Bronchial epithelial cell (primary cell): ENCODE results near the gene SLC9A9. TPM values are rescaled to one million over a fixed set of nuclear protein-coding genes. Genes with fewer than 3 reads are reported as not detected.
"Not testable (repeated sequence)": the region's sequence is repeated elsewhere in the genome, so short reads cannot be mapped to it uniquely, and the experiment has no call there.

Experiments used
- DNase-seq: peaks from one replicate; pipeline ENCODE4 v3.0.0-alpha.2; 2010; ENCODE audit warnings: low read depth
- FAIRE-seq: peaks from 2 replicates; lab custom pipeline; 2011; peaks lifted over from hg19 to GRCh38; lab: Jason Lieb, UNC
- H3K27me3 ChIP-seq: 2 replicates; pipeline ENCODE4 v1.5.1; 2011; ENCODE audit warnings: low read length; ENCODE audit not compliant: control insufficient read depth, insufficient read depth
- H3K36me3 ChIP-seq: 2 replicates; pipeline ENCODE4 v1.5.1; 2011; ENCODE audit warnings: low read length; ENCODE audit not compliant: control insufficient read depth, insufficient read depth
- H3K4me3 ChIP-seq: 2 replicates; pipeline ENCODE4 v1.5.1; 2011; ENCODE audit warnings: mild to moderate bottlenecking, low read depth, low read length, control low read depth
- CTCF ChIP-seq: IDR thresholded peaks from 2 replicates; pipeline ENCODE4 v1.5.1; 2011; ENCODE audit warnings: mild to moderate bottlenecking, moderate library complexity, low read length, control low read depth, inconsistent platforms; ENCODE audit not compliant: insufficient read depth, severe bottlenecking
- total RNA-seq: library from RNA; depleted of rRNA; stranded (reverse); fragments of >200 nt; gene quantifications from 2 replicates; pipeline ENCODE4 v1.2.1, GENCODE V29; 2014

SLC9A9 gene
- total RNA-seq, 1 donor from 2014 or later = 1.3 TPM

- H3K27me3 ChIP-seq = peaks cover 4% of the 10 kb centered on the region
- FAIRE-seq (no peak), DNase-seq (peak; percentile 31)
- TF ChIP-seq CTCF = no peak
- no peaks in the 10 kb centered on the region for H3K36me3 ChIP-seq
- no peak overlapping the region for H3K4me3 ChIP-seq
Measured at GRCh38 chr3:143287403-143287802, 560.9 kb downstream of the SLC9A9 start.

- DNase-seq = no peak
- no peak for FAIRE-seq
- TF ChIP-seq CTCF = no peak
Measured at GRCh38 chr3:143286392-143287010, 561.8 kb downstream of the SLC9A9 start.

GRCh38 chr3:143283432-143284128 is 564.7 kb downstream of the SLC9A9 start:
- FAIRE-seq (no peak), DNase-seq (peak; percentile 67)
- TF ChIP-seq CTCF = no peak
- Histone ChIP-seq H3K27me3 (peaks cover 2% of the 10 kb centered on the region), H3K4me3 (no peak overlapping the region), H3K36me3 (no peaks in the 10 kb centered on the region)

More at GRCh38 chr3:143286392-143287010, 561.8 kb downstream of the SLC9A9 start:
- H3K4me3 ChIP-seq = no peak overlapping the region
- no peaks in the 10 kb centered on the region for H3K36me3 ChIP-seq
- H3K27me3 ChIP-seq = peaks cover 4% of the 10 kb centered on the region

GRCh38 chr3:143280984-143281383 is 567.3 kb downstream of the SLC9A9 start:
- Histone ChIP-seq H3K27me3 (no peaks in the 10 kb centered on the region), H3K36me3 (no peaks in the 10 kb centered on the region), H3K4me3 (no peak overlapping the region)
- no peak for TF ChIP-seq CTCF
- DNase-seq (no peak), FAIRE-seq (no peak)

- not testable (repeated sequence) for H3K36me3 ChIP-seq, H3K4me3 ChIP-seq, FAIRE-seq, DNase-seq, H3K27me3 ChIP-seq
Measured at GRCh38 chr3:143279567-143279966, 568.7 kb downstream of the SLC9A9 start.

- DNase-seq (no peak), FAIRE-seq (no peak)
- TF ChIP-seq CTCF = no peak
- Histone ChIP-seq H3K36me3 (no peaks in the 10 kb centered on the region), H3K4me3 (no peak overlapping the region), H3K27me3 (no peaks in the 10 kb centered on the region)
Measured at GRCh38 chr3:143278721-143279120, 569.5 kb downstream of the SLC9A9 start.
